GM23338 (cell line): ENCODE data around the gene CACNA1C. TPM values are rescaled to one million over a fixed set of nuclear protein-coding genes. Genes with fewer than 3 reads are reported as not detected.

Experiments
- ATAC-seq: fragments of 200-7000 bp; cut with Tn5 transposase; 3 replicates; pipeline ENCODE4 v1.9.1; 2020
- DNase-seq: peaks from one replicate; pipeline ENCODE4 v3.0.0-alpha.2; 2015; ENCODE audit warnings: low spot score
- H2AFZ ChIP-seq: fragments of 200-600 bp; sonication (generic); 2 replicates; pipeline ENCODE4 v1.8.0; 2016; ENCODE audit warnings: antibody characterized with exemption, mild to moderate bottlenecking, moderate library complexity
- H3F3A ChIP-seq: fragments of 200-600 bp; sonication (generic); replicated peaks from 2 replicates; pipeline ENCODE4 v1.8.0; 2017; ENCODE audit warnings: antibody characterized with exemption, mixed run types, low read depth
- H3K27ac ChIP-seq: fragments of 200-600 bp; sonication (generic); 2 replicates; pipeline ENCODE4 v1.6.1; 2016; ENCODE audit warnings: low read depth
- H3K27me3 ChIP-seq: fragments of 200-600 bp; sonication (generic); 2 replicates; pipeline ENCODE4 v1.8.0; 2016; ENCODE audit warnings: mild to moderate bottlenecking, mixed run types, moderate library complexity; ENCODE audit not compliant: insufficient read depth
- H3K36me3 ChIP-seq: fragments of 200-600 bp; sonication (generic); 2 replicates; pipeline ENCODE4 v1.8.0; 2016; ENCODE audit warnings: mild to moderate bottlenecking; ENCODE audit not compliant: insufficient read depth
- H3K4me1 ChIP-seq: fragments of 200-600 bp; sonication (generic); 2 replicates; pipeline ENCODE4 v1.8.0; 2016; ENCODE audit warnings: mild to moderate bottlenecking, moderate library complexity; ENCODE audit not compliant: insufficient read depth
- H3K4me2 ChIP-seq: fragments of 200-600 bp; sonication (generic); 2 replicates; pipeline ENCODE4 v1.7.1; 2017; ENCODE audit warnings: mixed run types
- H3K4me3 ChIP-seq: fragments of 200-600 bp; sonication (generic); 2 replicates; pipeline ENCODE4 v1.6.1; 2016; ENCODE audit warnings: mixed run types
- H3K79me2 ChIP-seq: fragments of 200-600 bp; sonication (generic); replicated peaks from 2 replicates; pipeline ENCODE4 v1.8.0; 2017; ENCODE audit warnings: mild to moderate bottlenecking; ENCODE audit not compliant: insufficient read depth
- H3K9me2 ChIP-seq: fragments of 200-600 bp; sonication (generic); 2 replicates; pipeline ENCODE4 v1.8.0; 2017; ENCODE audit not compliant: insufficient read depth
- H4K20me1 ChIP-seq: fragments of 200-600 bp; sonication (generic); replicated peaks from 2 replicates; pipeline ENCODE4 v1.8.0; 2017; ENCODE audit warnings: mild to moderate bottlenecking; ENCODE audit not compliant: insufficient read depth
- H3K27ac Mint-ChIP-seq: 2 replicates; pipeline ENCODE4 v1.8.0; 2020; ENCODE audit warnings: inconsistent platforms, mild to moderate bottlenecking, moderate library complexity, mixed read lengths
- H3K27me3 Mint-ChIP-seq: 3 replicates; pipeline ENCODE4 v1.8.0; 2022; ENCODE audit warnings: low read depth, mild to moderate bottlenecking, moderate library complexity, mixed read lengths, inconsistent platforms; ENCODE audit not compliant: insufficient read depth, poor library complexity
- H3K36me3 Mint-ChIP-seq: 3 replicates; pipeline ENCODE4 v1.8.0; 2021; ENCODE audit warnings: low read depth, mild to moderate bottlenecking, inconsistent platforms, moderate library complexity, mixed read lengths
- H3K4me1 Mint-ChIP-seq: 3 replicates; pipeline ENCODE4 v1.8.0; 2020; ENCODE audit warnings: mild to moderate bottlenecking, inconsistent platforms, mixed read lengths
- H3K4me3 Mint-ChIP-seq: 3 replicates; pipeline ENCODE4 v1.8.0; 2021; ENCODE audit warnings: moderate library complexity, mild to moderate bottlenecking, inconsistent platforms, mixed read lengths
- H3K9me3 Mint-ChIP-seq: 3 replicates; pipeline ENCODE4 v1.8.0; 2020; ENCODE audit warnings: moderate library complexity, mild to moderate bottlenecking, inconsistent platforms, mixed read lengths
- EZH2phosphoT487 ChIP-seq: fragments of 200-600 bp; sonication (generic); IDR thresholded peaks from one replicate; pipeline ENCODE4 v1.8.1; 2018; ENCODE audit warnings: antibody characterized with exemption; ENCODE audit not compliant: unreplicated experiment
- NANOG ChIP-seq: IDR thresholded peaks from 2 replicates; pipeline ENCODE4 v1.6.1; 2016; ENCODE audit warnings: antibody characterized with exemption, borderline replicate concordance
- POLR2AphosphoS5 ChIP-seq: IDR thresholded peaks from 2 replicates; pipeline ENCODE4 v1.6.1; 2016; ENCODE audit warnings: antibody characterized with exemption, low read depth
- STAT1 ChIP-seq: IDR thresholded peaks from one replicate; pipeline ENCODE4 v1.6.1; 2016; ENCODE audit warnings: antibody characterized with exemption; ENCODE audit not compliant: unreplicated experiment
- ZNF331 ChIP-seq: fragments of 250-450 bp; sonication (Bioruptor Pico); IDR thresholded peaks from 2 replicates; pipeline ENCODE4 v1.5.0; 2020; ENCODE audit warnings: low read depth, mild to moderate bottlenecking, moderate library complexity
- polyA plus RNA-seq: library from polyadenylated mRNA; unstranded; fragments of >200 nt; fragmentation: Nextera tagmentation; extraction: Ambion mirVana; gene quantifications from 2 replicates; pipeline ENCODE4 v1.2.1, GENCODE V29; 2016
- total RNA-seq: library from RNA; depleted of rRNA; stranded (reverse); fragments of >200 nt; shearing (Covaris generic); gene quantifications from 2 replicates; pipeline ENCODE4 v1.2.3, GENCODE V29; 2014
- TF ChIP-seq, protein P1 (sequence below), 2 experiments: fragments of 200-600 bp in 1 of 2; sonication (generic) in 1 of 2; conservative IDR thresholded peaks; 2 replicates each; pipeline versions ENCODE4 v1.5.1 to v1.6.1; 2016 to 2017; ENCODE audit warnings: antibody characterized with exemption in 2 of 2, low read depth in 2 of 2, mild to moderate bottlenecking in 2 of 2, moderate library complexity in 1 of 2
- TF ChIP-seq, protein P2 (sequence below): IDR thresholded peaks from one replicate; pipeline ENCODE4 v1.6.1; 2018; ENCODE audit warnings: antibody characterized with exemption; ENCODE audit not compliant: unreplicated experiment
- TF ChIP-seq, protein P3 (sequence below): fragments of 250-450 bp; sonication (Bioruptor Pico); IDR thresholded peaks from 2 replicates; pipeline ENCODE4 v1.5.0; 2020; ENCODE audit warnings: mild to moderate bottlenecking, moderate library complexity

Gene CACNA1C
- total and polyA plus RNA-seq, 2 experiments from 2014 or later, result 0.78 to 2.1 TPM

DNA sequence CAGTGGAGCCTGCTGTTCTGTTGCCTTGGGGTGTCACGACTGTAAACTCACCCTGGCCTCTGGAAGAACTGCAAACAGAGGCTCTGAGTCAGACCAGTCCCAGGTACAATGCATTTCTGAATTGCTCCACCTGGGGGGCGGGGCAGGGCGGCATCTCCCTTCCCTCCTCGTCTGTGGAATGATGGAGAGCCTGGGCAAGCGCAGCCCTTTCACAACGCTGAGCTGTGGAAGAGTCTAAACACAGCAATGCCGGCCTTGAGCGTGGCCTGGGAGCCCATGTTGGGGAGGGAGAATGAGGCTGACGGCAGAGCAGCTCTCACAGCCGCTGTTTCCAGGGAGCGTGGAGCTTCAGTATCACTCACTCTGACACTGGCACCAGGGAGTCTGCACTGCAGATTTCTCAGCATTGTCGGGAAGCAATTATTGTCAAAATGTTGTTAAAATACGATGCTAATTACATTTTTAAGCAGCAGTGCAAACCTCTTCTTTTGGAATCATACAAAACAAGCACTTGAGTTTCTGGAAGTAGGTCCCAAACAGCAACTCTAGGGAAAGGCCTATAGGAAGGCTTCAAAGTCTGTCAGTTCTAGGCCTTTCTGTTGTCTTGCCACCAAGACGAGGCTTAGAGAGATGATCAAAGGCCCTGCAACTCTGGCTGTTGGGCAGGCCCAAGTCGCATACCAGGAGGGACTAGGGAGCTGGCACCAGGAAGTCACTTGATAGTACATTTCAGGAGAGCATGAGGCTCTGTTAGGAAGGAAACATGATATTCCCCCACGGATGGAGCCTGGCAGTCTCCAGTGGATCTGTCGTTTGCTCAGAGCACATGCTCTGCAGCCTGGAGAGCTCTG, 498.0 kb downstream of the CACNA1C start (continued):
- TF ChIP-seq, protein P1, sequence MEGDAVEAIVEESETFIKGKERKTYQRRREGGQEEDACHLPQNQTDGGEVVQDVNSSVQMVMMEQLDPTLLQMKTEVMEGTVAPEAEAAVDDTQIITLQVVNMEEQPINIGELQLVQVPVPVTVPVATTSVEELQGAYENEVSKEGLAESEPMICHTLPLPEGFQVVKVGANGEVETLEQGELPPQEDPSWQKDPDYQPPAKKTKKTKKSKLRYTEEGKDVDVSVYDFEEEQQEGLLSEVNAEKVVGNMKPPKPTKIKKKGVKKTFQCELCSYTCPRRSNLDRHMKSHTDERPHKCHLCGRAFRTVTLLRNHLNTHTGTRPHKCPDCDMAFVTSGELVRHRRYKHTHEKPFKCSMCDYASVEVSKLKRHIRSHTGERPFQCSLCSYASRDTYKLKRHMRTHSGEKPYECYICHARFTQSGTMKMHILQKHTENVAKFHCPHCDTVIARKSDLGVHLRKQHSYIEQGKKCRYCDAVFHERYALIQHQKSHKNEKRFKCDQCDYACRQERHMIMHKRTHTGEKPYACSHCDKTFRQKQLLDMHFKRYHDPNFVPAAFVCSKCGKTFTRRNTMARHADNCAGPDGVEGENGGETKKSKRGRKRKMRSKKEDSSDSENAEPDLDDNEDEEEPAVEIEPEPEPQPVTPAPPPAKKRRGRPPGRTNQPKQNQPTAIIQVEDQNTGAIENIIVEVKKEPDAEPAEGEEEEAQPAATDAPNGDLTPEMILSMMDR (conservative IDR thresholded peaks at IDR 0.05; ENCODE audit: low read depth in 2 of 2), result no peak
- TF ChIP-seq, protein P2, sequence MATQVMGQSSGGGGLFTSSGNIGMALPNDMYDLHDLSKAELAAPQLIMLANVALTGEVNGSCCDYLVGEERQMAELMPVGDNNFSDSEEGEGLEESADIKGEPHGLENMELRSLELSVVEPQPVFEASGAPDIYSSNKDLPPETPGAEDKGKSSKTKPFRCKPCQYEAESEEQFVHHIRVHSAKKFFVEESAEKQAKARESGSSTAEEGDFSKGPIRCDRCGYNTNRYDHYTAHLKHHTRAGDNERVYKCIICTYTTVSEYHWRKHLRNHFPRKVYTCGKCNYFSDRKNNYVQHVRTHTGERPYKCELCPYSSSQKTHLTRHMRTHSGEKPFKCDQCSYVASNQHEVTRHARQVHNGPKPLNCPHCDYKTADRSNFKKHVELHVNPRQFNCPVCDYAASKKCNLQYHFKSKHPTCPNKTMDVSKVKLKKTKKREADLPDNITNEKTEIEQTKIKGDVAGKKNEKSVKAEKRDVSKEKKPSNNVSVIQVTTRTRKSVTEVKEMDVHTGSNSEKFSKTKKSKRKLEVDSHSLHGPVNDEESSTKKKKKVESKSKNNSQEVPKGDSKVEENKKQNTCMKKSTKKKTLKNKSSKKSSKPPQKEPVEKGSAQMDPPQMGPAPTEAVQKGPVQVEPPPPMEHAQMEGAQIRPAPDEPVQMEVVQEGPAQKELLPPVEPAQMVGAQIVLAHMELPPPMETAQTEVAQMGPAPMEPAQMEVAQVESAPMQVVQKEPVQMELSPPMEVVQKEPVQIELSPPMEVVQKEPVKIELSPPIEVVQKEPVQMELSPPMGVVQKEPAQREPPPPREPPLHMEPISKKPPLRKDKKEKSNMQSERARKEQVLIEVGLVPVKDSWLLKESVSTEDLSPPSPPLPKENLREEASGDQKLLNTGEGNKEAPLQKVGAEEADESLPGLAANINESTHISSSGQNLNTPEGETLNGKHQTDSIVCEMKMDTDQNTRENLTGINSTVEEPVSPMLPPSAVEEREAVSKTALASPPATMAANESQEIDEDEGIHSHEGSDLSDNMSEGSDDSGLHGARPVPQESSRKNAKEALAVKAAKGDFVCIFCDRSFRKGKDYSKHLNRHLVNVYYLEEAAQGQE, result no peak
- no peak for TF ChIP-seq POLR2AphosphoS5

DNA sequence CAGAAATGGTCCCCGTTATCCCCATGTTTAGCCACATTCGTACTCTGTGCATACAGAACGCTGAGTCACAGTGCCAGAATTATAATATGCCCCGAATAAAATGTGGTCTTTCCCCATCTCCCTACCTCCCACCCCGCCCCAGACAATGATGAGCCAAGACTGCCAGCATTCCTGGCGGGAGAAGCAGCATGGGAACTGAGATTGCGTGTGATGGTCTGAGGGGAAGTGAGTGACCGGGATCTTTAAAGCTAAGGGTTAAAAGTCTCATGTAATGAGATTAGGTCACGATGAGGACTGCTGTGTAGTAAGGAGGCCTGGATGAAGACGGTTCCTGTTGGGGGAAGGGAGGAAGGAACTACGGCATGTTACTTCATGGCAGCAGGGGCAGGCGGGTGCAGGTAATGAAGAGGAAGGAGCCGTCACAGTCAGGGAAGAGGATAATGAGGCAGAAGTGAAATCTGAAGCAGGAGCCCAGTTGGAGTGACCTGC, 498.7 kb downstream of the CACNA1C start:
- H2AFZ ChIP-seq, result no peak overlapping the region
- no peaks in the 10 kb centered on the region for H4K20me1 ChIP-seq
- H3K36me3 ChIP-seq, result no peaks in the 10 kb centered on the region
- no peak overlapping the region for H3K4me2 ChIP-seq
- H3F3A ChIP-seq, result no peaks in the 10 kb centered on the region
- Mint-ChIP-seq H3K4me3 (no peak overlapping the region), H3K4me1 (peaks cover 8% of the 10 kb centered on the region; the same call in 2 of the 3 replicates), H3K9me3 (no peaks in the 10 kb centered on the region), H3K36me3 (no peaks in the 10 kb centered on the region), H3K27ac (no peak overlapping the region), H3K27me3 (no peaks in the 10 kb centered on the region)
- H3K27ac ChIP-seq, result no peak overlapping the region
- H3K4me1 ChIP-seq, result no peaks in the 10 kb centered on the region
- no peaks in the 10 kb centered on the region for H3K9me2 ChIP-seq
- DNase-seq (no peak), ATAC-seq (no peak)
- H3K4me3 ChIP-seq, result no peak overlapping the region
- no peaks in the 10 kb centered on the region for H3K79me2 ChIP-seq
- no peaks in the 10 kb centered on the region for H3K27me3 ChIP-seq
- TF ChIP-seq NANOG (no peak), ZNF331 (CRISPR knock-in tag) (no peak), STAT1 (no peak), EZH2phosphoT487 (no peak)
- TF ChIP-seq, protein P3, sequence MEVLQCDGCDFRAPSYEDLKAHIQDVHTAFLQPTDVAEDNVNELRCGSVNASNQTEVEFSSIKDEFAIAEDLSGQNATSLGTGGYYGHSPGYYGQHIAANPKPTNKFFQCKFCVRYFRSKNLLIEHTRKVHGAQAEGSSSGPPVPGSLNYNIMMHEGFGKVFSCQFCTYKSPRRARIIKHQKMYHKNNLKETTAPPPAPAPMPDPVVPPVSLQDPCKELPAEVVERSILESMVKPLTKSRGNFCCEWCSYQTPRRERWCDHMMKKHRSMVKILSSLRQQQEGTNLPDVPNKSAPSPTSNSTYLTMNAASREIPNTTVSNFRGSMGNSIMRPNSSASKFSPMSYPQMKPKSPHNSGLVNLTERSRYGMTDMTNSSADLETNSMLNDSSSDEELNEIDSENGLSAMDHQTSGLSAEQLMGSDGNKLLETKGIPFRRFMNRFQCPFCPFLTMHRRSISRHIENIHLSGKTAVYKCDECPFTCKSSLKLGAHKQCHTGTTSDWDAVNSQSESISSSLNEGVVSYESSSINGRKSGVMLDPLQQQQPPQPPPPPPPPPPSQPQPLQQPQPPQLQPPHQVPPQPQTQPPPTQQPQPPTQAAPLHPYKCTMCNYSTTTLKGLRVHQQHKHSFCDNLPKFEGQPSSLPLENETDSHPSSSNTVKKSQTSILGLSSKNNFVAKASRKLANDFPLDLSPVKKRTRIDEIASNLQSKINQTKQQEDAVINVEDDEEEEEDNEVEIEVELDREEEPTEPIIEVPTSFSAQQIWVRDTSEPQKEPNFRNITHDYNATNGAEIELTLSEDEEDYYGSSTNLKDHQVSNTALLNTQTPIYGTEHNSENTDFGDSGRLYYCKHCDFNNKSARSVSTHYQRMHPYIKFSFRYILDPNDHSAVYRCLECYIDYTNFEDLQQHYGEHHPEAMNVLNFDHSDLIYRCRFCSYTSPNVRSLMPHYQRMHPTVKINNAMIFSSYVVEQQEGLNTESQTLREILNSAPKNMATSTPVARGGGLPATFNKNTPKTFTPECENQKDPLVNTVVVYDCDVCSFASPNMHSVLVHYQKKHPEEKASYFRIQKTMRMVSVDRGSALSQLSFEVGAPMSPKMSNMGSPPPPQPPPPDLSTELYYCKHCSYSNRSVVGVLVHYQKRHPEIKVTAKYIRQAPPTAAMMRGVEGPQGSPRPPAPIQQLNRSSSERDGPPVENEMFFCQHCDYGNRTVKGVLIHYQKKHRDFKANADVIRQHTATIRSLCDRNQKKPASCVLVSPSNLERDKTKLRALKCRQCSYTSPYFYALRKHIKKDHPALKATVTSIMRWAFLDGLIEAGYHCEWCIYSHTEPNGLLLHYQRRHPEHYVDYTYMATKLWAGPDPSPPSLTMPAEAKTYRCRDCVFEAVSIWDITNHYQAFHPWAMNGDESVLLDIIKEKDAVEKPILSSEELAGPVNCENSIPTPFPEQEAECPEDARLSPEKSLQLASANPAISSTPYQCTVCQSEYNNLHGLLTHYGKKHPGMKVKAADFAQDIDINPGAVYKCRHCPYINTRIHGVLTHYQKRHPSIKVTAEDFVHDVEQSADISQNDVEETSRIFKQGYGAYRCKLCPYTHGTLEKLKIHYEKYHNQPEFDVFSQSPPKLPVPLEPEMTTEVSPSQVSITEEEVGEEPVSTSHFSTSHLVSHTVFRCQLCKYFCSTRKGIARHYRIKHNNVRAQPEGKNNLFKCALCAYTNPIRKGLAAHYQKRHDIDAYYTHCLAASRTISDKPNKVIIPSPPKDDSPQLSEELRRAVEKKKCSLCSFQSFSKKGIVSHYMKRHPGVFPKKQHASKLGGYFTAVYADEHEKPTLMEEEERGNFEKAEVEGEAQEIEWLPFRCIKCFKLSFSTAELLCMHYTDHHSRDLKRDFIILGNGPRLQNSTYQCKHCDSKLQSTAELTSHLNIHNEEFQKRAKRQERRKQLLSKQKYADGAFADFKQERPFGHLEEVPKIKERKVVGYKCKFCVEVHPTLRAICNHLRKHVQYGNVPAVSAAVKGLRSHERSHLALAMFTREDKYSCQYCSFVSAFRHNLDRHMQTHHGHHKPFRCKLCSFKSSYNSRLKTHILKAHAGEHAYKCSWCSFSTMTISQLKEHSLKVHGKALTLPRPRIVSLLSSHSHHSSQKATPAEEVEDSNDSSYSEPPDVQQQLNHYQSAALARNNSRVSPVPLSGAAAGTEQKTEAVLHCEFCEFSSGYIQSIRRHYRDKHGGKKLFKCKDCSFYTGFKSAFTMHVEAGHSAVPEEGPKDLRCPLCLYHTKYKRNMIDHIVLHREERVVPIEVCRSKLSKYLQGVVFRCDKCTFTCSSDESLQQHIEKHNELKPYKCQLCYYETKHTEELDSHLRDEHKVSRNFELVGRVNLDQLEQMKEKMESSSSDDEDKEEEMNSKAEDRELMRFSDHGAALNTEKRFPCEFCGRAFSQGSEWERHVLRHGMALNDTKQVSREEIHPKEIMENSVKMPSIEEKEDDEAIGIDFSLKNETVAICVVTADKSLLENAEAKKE (CRISPR knock-in tag), result no peak
- TF ChIP-seq, protein P1 (conservative IDR thresholded peaks at IDR 0.05; ENCODE audit: low read depth in 2 of 2), result no peak
